GM12874 (cell line): ENCODE results near the gene MAMDC2.

Experiments
- CTCF ChIP-seq: IDR thresholded peaks from 2 replicates; pipeline ENCODE4 v1.5.1; 2011; ENCODE audit warnings: low read depth, mild to moderate bottlenecking, control low read depth, low read length, moderate library complexity; ENCODE audit not compliant: insufficient read depth

The MAMDC2 gene

GRCh38 chr9:70177121-70177520 lies 133.5 kb downstream of the MAMDC2 start:
- TF ChIP-seq CTCF, result no peak

GRCh38 chr9:70192707-70193106 lies 149.1 kb downstream of the MAMDC2 start:
- TF ChIP-seq CTCF, result no peak

GRCh38 chr9:70195456-70195855 lies 151.8 kb downstream of the MAMDC2 start:
- no peak for TF ChIP-seq CTCF

GRCh38 chr9:70197216-70198044 lies 153.8 kb downstream of the MAMDC2 start:
- no peak for TF ChIP-seq CTCF

GRCh38 chr9:70205366-70206020 lies 161.8 kb downstream of the MAMDC2 start:
- TF ChIP-seq CTCF, result no peak

GRCh38 chr9:70217029-70217428 lies 173.4 kb downstream of the MAMDC2 start:
- no peak for TF ChIP-seq CTCF

GRCh38 chr9:70218767-70219166 lies 175.1 kb downstream of the MAMDC2 start:
- TF ChIP-seq CTCF, result no peak
